Measurements from ENCODE around the gene TM7SF2. TPM values are rescaled to one million over a fixed set of nuclear protein-coding genes. Genes with fewer than 3 reads are reported as not detected.

TM7SF2 gene
- total RNA-seq, 1 donor from 2014 or later: 36.1 TPM

GRCh38 chr11:65125197-65126056 lies 13.8 kb downstream of the TM7SF2 start:
- H3K9me3 ChIP-seq (ENCODE audit: low read depth): no peaks in the 10 kb centered on the region
- peaks cover 2% of the 10 kb centered on the region for H3K36me3 ChIP-seq
- H4K20me1 ChIP-seq (ENCODE audit: low read depth): peaks cover 6% of the 10 kb centered on the region

GRCh38 chr11:65126624-65127274 lies 15.1 kb downstream of the TM7SF2 start:
- Histone ChIP-seq H3K9ac (no peak overlapping the region), H3K36me3 (no peaks in the 10 kb centered on the region), H3K4me2 (no peak overlapping the region), H2AFZ (replicated peaks) (no peak overlapping the region), H3K4me1 (peaks cover 4% of the 10 kb centered on the region), H4K20me1 (ENCODE audit: low read depth) (no peaks in the 10 kb centered on the region), H3F3A (ENCODE audit: low read depth) (peaks cover 20% of the 10 kb centered on the region), H3K27ac (no peak overlapping the region), H3K27me3 (no peaks in the 10 kb centered on the region), H3K79me2 (ENCODE audit: low read depth) (peaks cover 30% of the 10 kb centered on the region), H3K9me3 (ENCODE audit: low read depth) (no peaks in the 10 kb centered on the region), H3K4me3 (no peak overlapping the region)
- peaks cover 11% of the 10 kb centered on the region for H3K4me1 Mint-ChIP-seq
- H3K4me3 Mint-ChIP-seq: peak overlapping the region; percentile 14
- TF ChIP-seq CTCF (IDR thresholded peaks at IDR 0.05) (no peak), EZH2 (IDR thresholded peaks at IDR 0.05) (no peak), EZH2phosphoT487 (IDR thresholded peaks at IDR 0.05) (no peak)
- no peaks in the 10 kb centered on the region for H3K36me3 Mint-ChIP-seq
- H3K27ac Mint-ChIP-seq: no peak overlapping the region
- H3K9me3 Mint-ChIP-seq: no peaks in the 10 kb centered on the region
- H3K27me3 Mint-ChIP-seq (ENCODE audit: insufficient read depth, low read depth): peaks cover 6% of the 10 kb centered on the region
- no peak for DNase-seq (ENCODE audit: low spot score)

More at GRCh38 chr11:65125197-65126056, 13.8 kb downstream of the TM7SF2 start:
- Histone ChIP-seq H2AFZ (replicated peaks) (no peak overlapping the region), H3K79me2 (ENCODE audit: low read depth) (peaks cover 43% of the 10 kb centered on the region), H3K27ac (no peak overlapping the region), H3K4me2 (no peak overlapping the region), H3F3A (ENCODE audit: low read depth) (peaks cover 29% of the 10 kb centered on the region), H3K27me3 (no peaks in the 10 kb centered on the region), H3K4me1 (peaks cover 10% of the 10 kb centered on the region), H3K4me3 (no peak overlapping the region), H3K9ac (no peak overlapping the region)
- no peak overlapping the region for H3K27ac Mint-ChIP-seq
- TF ChIP-seq EZH2phosphoT487 (IDR thresholded peaks at IDR 0.05): no peak
- no peak for TF ChIP-seq CTCF (IDR thresholded peaks at IDR 0.05)
- TF ChIP-seq EZH2 (IDR thresholded peaks at IDR 0.05): no peak
- H3K9me3 Mint-ChIP-seq: no peaks in the 10 kb centered on the region
- H3K4me3 Mint-ChIP-seq: peak overlapping the region; percentile 50
- H3K27me3 Mint-ChIP-seq (ENCODE audit: insufficient read depth, low read depth): peaks cover 7% of the 10 kb centered on the region
- peaks cover 17% of the 10 kb centered on the region for H3K4me1 Mint-ChIP-seq
- peaks cover 4% of the 10 kb centered on the region for H3K36me3 Mint-ChIP-seq
- no peak for DNase-seq (ENCODE audit: low spot score)

GRCh38 chr11:65127473-65128181 lies 16.0 kb downstream of the TM7SF2 start:
- TF ChIP-seq EZH2phosphoT487 (IDR thresholded peaks at IDR 0.05): no peak
- no peak for TF ChIP-seq CTCF (IDR thresholded peaks at IDR 0.05)
- no peak for TF ChIP-seq EZH2 (IDR thresholded peaks at IDR 0.05)
- H3K36me3 ChIP-seq: no peaks in the 10 kb centered on the region
- no peak for DNase-seq (ENCODE audit: low spot score)

More at GRCh38 chr11:65127473-65128181, 16.0 kb downstream of the TM7SF2 start:
- H3K27ac Mint-ChIP-seq: no peak overlapping the region
- H3K4me1 Mint-ChIP-seq: peaks cover 9% of the 10 kb centered on the region
- no peaks in the 10 kb centered on the region for H3K9me3 Mint-ChIP-seq
- H3K27me3 ChIP-seq: no peaks in the 10 kb centered on the region
- no peak overlapping the region for H3K27ac ChIP-seq
- H3K4me3 ChIP-seq: no peak overlapping the region
- H3K36me3 Mint-ChIP-seq: no peaks in the 10 kb centered on the region
- peaks cover 29% of the 10 kb centered on the region for H3K79me2 ChIP-seq (ENCODE audit: low read depth)
- no peak overlapping the region for H3K4me2 ChIP-seq
- no peaks in the 10 kb centered on the region for H4K20me1 ChIP-seq (ENCODE audit: low read depth)
- H3K9ac ChIP-seq: no peak overlapping the region
- no peak overlapping the region for H3K4me3 Mint-ChIP-seq
- H3K9me3 ChIP-seq (ENCODE audit: low read depth): no peaks in the 10 kb centered on the region
- H3K4me1 ChIP-seq: peaks cover 4% of the 10 kb centered on the region
- H3K27me3 Mint-ChIP-seq (ENCODE audit: insufficient read depth, low read depth): peaks cover 4% of the 10 kb centered on the region
- no peak overlapping the region for H2AFZ ChIP-seq (replicated peaks)
- H3F3A ChIP-seq (ENCODE audit: low read depth): peaks cover 16% of the 10 kb centered on the region
